Activated CD8-positive, alpha-beta T cell treated with anti-CD3 and anti-CD28 coated beads for 36 hours (primary cell): Measurements from ENCODE around the gene YKT6. TPM values are rescaled to one million over a fixed set of nuclear protein-coding genes. Genes with fewer than 3 reads are reported as not detected.

Experiments
- ATAC-seq: fragments of 200-7000 bp; cut with Tn5 transposase; one replicate; pipeline ENCODE4 v1.10.0; 2021; ENCODE audit warnings: mild to moderate bottlenecking, moderate library complexity
- CTCF ChIA-PET: fragments of 350-600 bp; sonication (Branson Sonifier 250); formaldehyde crosslinking; loops from one replicate; lab custom pipeline; 2021; ENCODE audit warnings: antibody characterized with exemption; lab: Charles Lee
- POLR2A ChIA-PET: fragments of 350-600 bp; sonication (Branson Sonifier 250); formaldehyde crosslinking; loops from one replicate; lab custom pipeline; 2021; ENCODE audit warnings: antibody characterized with exemption; lab: Charles Lee
- DNase-seq: peaks from one replicate; pipeline ENCODE4 v3.0.0-alpha.2; 2020
- H3K27ac Mint-ChIP-seq: one replicate; pipeline ENCODE4 v1.8.0; 2021; ENCODE audit warnings: mild to moderate bottlenecking, mixed read lengths
- H3K27me3 Mint-ChIP-seq: one replicate; pipeline ENCODE4 v1.8.0; 2021; ENCODE audit warnings: mixed read lengths
- H3K36me3 Mint-ChIP-seq: one replicate; pipeline ENCODE4 v1.8.0; 2021; ENCODE audit warnings: low read depth, mixed read lengths
- H3K4me1 Mint-ChIP-seq: one replicate; pipeline ENCODE4 v1.8.0; 2021; ENCODE audit warnings: low read depth, mixed read lengths
- H3K4me3 Mint-ChIP-seq: one replicate; pipeline ENCODE4 v1.8.0; 2021; ENCODE audit warnings: mild to moderate bottlenecking, moderate library complexity, mixed read lengths
- H3K9me3 Mint-ChIP-seq: one replicate; pipeline ENCODE4 v1.8.0; 2021; ENCODE audit warnings: mixed read lengths
- CTCF ChIP-seq: fragments of 200-600 bp; IDR thresholded peaks from one replicate; pipeline ENCODE4 v1.8.0; 2022; ENCODE audit warnings: antibody characterized with exemption, mild to moderate bottlenecking
- intact Hi-C: fragments of 100-400 bp; cut with micrococcal nuclease; formaldehyde crosslinking; loops from one replicate; pipeline ENCODE4 v1.10.0; 2022
- total RNA-seq, 2 experiments: library from RNA; stranded (reverse); gene quantifications; one replicate each; pipeline ENCODE4 v1.2.3, GENCODE V29; 2021

Gene YKT6
- total RNA-seq, 2 experiments from 2014 or later = 49.3 to 50.9 TPM

GRCh38 chr7:44188480-44189225 lies 12.1 kb upstream of the YKT6 start:
- ChIA-PET CTCF (no interaction called here), POLR2A (no interaction called here)
- Mint-ChIP-seq H3K4me1 (peaks cover under 1% of the 10 kb centered on the region), H3K27ac (no peak overlapping the region), H3K9me3 (no peaks in the 10 kb centered on the region), H3K4me3 (no peak overlapping the region), H3K27me3 (peaks cover 4% of the 10 kb centered on the region), H3K36me3 (no peaks in the 10 kb centered on the region)
- no peak for DNase-seq
- intact Hi-C loops = no loop called here
- TF ChIP-seq CTCF = no peak
- no peak for ATAC-seq

DNA sequence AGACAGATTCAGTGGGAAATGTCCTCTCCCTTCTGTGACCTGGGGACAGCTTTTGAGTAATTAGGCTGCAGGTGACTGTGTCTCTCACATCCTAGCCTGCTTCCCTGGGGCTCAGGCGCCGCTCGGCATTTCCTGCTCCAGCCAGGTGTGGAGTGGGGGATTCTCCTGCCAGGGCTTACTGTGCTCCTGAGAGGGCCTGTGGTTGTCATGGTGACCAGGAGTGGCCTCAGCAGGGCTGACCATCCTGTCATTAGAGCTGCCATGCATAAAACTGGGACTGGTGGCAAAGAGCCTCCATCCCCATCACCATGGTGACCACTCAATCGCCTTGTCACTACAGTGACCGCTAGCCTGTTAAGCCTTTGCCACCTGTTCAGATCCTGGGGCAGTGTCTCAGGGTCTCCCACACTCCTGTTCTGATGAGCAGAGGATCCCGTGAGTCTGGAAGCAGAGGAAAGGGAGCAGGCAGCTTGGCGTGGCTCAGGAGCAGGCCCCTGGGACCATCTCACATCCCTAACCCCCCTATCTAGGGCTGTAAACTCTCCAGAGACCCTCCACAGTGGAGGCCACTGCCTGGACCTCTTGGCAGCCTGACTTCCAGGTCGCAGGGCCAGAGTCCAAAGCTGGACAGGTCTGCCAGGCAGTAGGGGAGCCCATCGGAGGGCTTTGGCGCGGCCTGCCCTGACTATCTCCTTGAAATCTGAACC lies 11.3 kb upstream of the YKT6 start, which contains the start of gene GCK:
Gene GCK (minus strand): TSS at position 154 of the 707 bp plus-strand sequence. CDS start 486 bp downstream, outside the sequence.
- Mint-ChIP-seq H3K4me3 (no peak within 1 kb of the TSS), H3K27me3 (peaks cover 4% of the 10 kb centered on the region), H3K36me3 (no peaks in the 10 kb centered on the region), H3K4me1 (peaks cover 6% of the 10 kb centered on the region), H3K27ac (no peak within 1 kb of the TSS), H3K9me3 (no peaks in the 10 kb centered on the region)
- DNase-seq (no peak), ATAC-seq (no peak)
- ChIA-PET CTCF (no interaction called here), POLR2A (no interaction called here)
- intact Hi-C loops = no loop called here
- TF ChIP-seq CTCF = no peak

DNA sequence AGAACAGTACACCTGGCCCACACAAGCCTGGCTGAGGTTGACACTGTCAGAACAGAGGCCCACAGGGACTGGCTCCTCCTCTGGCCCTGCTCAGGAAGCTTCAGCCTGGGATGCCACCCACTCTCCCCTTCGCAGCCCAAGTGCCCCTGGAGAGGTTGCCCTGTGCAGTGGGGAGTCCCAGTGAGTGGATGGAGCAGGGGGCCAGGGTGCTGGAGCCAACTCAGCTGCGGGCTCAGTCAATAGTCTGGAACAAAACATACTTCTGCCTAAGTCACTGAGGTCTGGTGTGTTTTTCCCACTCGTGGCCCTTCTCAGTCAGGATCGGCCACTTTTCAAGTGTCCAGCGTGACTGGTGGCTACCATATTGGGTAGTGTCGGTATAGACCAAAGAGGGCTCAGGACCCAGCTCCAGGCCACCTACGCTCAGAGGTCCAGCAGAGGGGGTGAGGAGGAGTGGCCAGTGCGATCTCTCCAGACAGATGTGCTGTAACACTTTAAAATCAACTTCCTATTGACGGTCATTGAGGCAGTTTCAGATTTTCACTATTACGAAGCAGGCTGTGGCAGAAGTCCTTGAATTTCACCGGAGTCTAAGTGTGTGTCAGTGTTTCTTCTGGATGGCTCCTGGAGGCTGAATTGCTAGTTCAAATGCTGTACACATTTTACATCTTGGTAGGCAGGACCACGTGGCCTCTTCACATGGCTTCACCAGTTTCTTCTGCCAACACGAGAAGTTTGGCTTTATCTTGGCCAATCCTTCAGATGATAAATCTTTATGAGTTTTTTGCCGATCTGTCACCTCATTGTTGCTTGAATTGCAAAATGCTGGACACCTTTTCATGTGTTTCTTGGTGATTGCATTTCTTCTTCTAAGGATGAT lies 10.5 kb upstream of the YKT6 start:
- ATAC-seq = no peak
- Mint-ChIP-seq H3K27ac (no peak overlapping the region), H3K27me3 (peaks cover 4% of the 10 kb centered on the region), H3K4me1 (peaks cover 6% of the 10 kb centered on the region), H3K9me3 (no peaks in the 10 kb centered on the region), H3K36me3 (no peaks in the 10 kb centered on the region), H3K4me3 (no peak overlapping the region)
- TF ChIP-seq CTCF = no peak
- CTCF ChIA-PET = no interaction called here
- intact Hi-C loops = no loop called here
- DNase-seq = no peak
- POLR2A ChIA-PET = no interaction called here

GRCh38 chr7:44191171-44191570 lies 9.6 kb upstream of the YKT6 start:
- Mint-ChIP-seq H3K9me3 (no peaks in the 10 kb centered on the region), H3K4me3 (no peak overlapping the region), H3K4me1 (peaks cover 10% of the 10 kb centered on the region), H3K27ac (no peak overlapping the region), H3K36me3 (no peaks in the 10 kb centered on the region), H3K27me3 (peaks cover 4% of the 10 kb centered on the region)
- no peak for ATAC-seq
- DNase-seq = no peak
- ChIA-PET CTCF (no interaction called here), POLR2A (no interaction called here)
- no peak for TF ChIP-seq CTCF
- intact Hi-C loops = no loop called here
